Renal pelvis (tissue), 4 donors: ENCODE measurements around the gene BEST1. TPM values are rescaled to one million over a fixed set of nuclear protein-coding genes. Genes with fewer than 3 reads are reported as not detected.
"Not testable (repeated sequence)": the region's sequence is repeated elsewhere in the genome, so short reads cannot be mapped to it uniquely, and the experiment has no call there.

Source experiments
- DNase-seq: peaks from one replicate; pipeline ENCODE4 v3.0.0-alpha.2; 2013
- polyA plus RNA-seq, 3 donors: library from polyadenylated mRNA; unstranded; fragments of 120-200 nt; gene quantifications; one replicate each; pipeline ENCODE4 v1.2.1, GENCODE V29; 2013; ENCODE audit not compliant: insufficient read length in 3 of 3

The BEST1 gene
- polyA plus RNA-seq, 3 donors = 5.1 to 6.3 (median 5.3) TPM

DNA sequence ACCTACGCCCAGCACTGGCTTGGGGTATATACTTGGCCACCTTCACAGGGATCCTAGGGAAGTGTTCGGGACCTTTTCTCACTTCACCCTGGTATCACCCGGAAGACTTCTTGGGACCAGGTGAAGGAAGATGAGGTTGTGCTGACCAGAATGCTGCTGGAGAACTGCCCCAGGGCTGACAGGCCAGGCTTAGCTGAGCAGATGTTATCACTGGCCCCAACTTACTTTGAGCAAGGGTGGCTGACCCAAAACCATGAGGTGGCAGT, 12.8 kb downstream of the BEST1 start:
- no peak for DNase-seq

DNA sequence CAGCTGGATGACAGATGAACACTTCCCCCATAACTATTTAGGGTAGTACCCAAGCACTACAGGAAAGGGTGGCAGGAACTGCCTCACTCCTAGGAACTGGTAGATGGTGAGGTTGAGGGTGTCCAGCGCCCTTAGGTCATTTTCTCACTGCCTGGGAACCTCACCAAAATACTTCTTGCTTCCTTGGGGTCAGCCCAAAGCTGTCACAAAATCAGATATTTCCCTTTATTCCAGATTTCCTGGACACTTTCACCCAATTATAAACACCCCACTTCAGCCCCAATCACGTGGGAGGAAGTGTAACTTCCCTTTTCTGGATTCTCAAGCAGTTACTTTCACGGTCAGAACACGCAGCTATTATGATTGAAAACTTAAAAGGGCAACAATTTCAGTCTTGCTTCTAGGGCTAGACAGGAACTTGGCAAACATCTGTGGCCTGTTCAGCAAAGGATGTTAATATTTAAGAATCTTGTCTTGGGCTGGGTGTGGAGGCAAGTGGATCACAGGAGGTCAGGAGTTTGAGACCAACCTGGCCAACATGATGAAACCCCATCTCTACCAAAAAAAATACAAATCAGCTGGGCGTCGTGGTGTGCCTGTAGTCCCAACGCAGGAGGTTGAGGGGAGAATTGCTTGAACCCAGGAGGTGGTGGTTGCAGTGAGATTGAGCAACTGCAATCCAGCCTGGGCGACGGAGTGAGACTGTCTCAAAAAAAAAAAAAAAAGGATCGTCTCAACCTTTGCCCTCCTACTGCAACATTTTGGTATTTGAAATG, 13.3 kb downstream of the BEST1 start:
- no peak for DNase-seq

DNA sequence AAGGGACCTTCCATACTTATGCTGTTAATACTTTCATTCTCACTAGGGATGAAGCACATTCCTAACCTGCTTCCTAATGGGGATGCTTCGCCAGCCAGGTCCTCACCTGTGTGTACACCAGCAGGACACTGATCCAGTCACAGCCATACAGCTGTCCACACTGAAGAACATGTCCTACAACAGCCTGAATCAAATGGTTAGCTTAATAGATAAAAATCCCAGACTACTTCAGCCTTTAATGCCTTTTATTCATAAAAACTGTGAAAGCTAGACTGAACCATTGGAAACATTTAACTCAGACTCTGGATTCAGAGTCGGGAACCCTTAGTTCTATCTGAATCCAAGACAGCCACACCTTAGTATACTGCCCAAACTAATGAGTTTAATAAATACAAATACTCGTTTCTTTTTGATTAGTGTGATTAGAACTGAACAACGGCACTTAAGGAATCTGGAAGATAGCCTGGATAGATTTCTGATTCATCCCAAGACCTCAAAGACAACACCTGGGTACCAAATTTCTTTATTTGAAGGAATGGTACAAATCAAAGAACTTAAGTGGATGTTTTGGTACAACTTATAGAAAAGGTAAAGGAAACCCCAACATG, 14.0 kb downstream of the BEST1 start:
- DNase-seq = no peak

- not testable (repeated sequence) for DNase-seq
Observed at GRCh38 chr11:61964666-61965271, 14.6 kb downstream of the BEST1 start.

DNA sequence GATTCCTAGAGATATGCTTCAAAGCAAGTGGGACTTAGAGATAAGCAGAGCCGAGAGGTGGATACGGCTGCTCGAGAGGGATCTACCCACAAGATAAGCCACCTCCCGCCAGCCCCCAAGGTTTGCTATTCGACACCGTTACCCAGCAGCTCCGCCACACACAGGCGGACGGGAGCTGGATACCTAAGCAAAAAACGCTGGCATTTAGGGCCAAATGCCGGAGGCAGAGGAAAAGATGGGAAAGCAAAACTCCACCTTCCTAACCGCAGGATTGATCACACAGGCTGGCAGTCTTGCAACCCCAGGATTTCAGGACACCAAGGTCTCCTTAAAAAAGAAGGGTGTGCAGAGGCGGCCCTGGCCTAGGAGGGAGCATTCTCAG, 16.6 kb downstream of the BEST1 start:
- no peak for DNase-seq

GRCh38 chr11:61967116-61967923, 17.2 kb downstream of the BEST1 start, which contains the start of gene FTH1:
Gene FTH1 (minus strand): TSS chr11:61967634. CDS start chr11:61967425, 209 bp downstream.
- DNase-seq = peak; percentile 92

DNA sequence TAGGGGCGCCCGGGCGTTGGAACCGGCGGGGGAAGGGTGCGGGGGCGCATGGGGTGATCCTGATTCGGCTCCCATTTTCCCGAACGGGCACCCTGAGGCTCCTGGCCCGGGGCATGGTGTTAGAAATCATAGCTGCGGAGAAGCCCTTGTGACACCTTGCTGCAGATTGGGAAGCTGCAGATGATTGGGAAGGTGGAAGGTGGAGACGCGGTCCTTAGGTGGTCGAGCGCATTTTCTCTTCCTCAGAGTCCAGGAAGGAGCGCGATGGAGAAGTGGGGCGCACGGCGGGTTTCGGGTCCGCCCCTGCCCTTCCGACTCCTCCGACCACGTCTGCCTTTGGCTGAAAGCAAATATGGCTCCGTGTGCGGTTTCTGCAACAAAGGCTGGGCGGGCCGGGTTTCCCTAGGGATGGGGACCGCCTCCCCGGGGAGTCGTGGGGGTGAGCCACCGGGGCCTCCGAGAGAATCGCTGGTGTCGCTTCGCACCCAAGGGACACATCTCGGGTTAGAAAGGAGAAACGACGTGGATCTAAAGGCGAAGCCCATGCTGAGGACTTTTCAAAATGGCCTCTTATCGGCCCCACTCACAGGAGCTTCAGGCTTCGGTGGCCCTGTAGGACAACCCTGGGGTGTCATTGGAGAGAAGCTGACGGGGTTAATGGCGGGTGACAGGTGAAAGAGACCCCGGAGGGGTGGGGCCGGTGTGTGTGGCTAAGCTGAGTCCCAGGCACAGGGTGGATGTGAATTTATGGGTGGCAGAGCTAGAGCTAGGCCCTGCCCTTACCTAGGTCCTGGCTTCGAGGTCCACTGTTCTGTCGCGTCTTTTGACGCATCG, 18.0 kb downstream of the BEST1 start:
- DNase-seq = peak; percentile 78

- DNase-seq = no peak
Observed at GRCh38 chr11:61968758-61969390, 18.7 kb downstream of the BEST1 start.

DNA sequence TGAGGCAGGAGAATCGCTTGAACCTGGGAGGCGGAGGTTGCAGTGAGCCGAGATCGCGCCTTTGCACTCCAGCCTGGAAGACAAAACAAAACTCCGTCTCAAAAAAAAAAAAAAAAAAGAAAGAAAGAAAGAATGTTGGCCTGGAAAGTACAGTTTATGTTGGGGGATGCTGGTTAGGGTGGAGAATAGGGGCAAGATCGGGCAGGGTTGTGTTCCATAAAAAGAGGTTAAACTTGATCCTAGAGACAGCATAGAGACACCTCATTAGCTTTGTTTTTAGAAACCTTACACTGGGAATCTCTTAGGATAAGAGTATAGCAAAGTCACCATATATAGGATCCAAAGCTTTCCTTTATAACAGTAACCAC, 19.2 kb downstream of the BEST1 start:
- no peak for DNase-seq

DNA sequence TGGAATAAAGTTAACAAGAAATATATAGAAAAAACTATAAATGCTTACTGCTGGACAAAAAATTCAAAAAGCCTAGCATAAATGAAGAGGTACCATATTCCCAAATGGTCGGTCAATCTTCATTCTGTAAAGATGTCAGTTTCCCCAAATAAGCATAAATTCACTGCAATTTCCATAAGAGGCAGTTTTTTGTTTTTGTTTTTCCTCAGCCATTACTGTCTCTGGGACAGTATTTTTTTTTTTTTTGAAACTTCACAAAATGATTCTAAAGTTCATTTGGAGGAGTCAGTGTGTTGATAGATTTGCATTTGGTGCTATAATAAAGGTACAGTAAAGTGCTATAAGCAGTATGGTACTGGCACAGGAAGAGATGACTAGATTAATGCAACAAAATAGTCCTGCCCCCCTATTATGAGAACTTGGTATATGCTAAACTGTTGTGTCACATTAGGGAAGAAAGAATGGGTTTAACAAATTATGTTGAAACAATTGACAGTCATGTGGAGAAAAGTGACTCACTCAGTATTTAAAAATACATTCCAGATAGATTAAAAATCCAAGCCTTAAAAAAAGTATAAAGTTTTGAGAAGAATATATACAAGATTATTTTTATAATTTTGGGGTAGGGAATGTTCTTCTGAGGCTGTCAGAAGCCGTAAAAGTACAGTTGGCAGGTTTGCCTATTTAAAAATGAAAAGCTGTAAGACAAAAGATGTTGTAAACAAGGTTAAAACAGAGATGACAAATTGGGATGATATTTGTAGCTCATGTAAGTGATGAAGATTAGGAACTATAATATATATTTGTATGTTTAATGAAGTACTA, 19.9 kb downstream of the BEST1 start:
- no peak for DNase-seq

DNA sequence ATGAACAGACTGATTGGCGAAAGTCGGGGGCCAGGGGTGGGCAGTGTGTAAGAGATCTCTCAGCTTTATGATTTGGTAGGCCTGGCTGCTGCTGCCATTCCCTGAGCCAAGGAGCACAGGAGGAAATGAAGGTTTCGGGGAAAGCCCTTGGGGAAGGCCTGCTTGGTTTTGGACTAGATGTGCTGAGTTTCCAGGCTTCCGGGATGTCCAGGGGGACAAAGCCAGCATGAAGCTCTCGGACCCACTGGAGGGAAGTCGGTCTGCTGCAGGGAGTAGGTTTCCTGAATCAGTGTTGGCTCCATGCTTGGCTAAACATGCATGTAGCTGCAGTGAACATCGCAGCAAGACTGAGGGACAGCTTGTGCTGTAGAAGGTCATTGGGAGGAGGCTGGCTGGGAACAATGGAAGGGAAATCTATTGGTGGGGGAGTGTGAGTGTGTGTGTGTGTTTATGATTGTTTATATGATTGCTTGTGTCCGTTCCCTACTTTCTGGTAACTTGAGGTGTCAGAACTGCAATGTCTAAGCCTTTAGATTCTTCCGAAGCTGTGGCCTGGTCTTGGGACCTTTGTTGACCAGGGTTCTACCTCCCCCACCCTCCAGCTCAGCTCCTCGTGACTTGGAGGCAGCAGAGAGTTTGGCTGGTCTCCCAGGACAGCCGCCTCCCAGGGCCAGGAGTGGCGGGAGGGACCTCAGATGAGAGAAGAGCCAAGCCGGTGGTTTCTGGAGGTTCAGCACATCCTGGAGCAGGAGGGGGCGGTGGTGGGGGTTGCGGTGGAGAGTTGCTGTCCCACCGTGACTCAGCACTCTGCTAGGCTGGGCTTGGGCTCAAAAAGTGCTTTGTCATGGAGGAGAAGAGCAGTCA, 21.3 kb downstream of the BEST1 start:
- DNase-seq = peak; percentile 95

DNA sequence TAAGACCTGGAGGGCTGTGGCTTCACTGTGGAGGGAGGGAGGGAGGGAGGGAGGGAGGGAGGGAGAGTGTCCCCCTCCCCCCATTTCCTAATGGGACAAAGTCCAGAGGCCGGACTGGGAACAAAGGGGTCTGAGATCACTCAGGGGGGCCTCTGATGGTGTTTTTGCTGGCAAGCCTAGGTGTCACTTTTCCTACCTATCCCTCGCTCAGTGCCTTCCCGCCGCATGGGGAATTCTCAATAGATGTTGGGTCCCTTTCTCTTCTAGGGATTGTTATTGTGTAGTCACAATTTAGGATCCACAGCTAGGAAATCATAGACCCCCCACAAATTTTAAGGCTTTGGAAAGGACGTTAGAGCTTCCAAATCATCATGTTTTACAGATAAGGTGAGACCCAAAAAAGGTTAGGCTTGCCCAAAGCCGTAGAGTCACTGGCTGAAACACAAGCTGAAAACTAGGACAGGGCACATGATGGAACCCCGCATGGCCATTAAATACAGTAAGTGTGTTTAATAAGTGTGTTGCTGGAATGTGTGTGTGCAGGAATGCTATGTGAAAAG, 22.0 kb downstream of the BEST1 start:
- no peak for DNase-seq

DNA sequence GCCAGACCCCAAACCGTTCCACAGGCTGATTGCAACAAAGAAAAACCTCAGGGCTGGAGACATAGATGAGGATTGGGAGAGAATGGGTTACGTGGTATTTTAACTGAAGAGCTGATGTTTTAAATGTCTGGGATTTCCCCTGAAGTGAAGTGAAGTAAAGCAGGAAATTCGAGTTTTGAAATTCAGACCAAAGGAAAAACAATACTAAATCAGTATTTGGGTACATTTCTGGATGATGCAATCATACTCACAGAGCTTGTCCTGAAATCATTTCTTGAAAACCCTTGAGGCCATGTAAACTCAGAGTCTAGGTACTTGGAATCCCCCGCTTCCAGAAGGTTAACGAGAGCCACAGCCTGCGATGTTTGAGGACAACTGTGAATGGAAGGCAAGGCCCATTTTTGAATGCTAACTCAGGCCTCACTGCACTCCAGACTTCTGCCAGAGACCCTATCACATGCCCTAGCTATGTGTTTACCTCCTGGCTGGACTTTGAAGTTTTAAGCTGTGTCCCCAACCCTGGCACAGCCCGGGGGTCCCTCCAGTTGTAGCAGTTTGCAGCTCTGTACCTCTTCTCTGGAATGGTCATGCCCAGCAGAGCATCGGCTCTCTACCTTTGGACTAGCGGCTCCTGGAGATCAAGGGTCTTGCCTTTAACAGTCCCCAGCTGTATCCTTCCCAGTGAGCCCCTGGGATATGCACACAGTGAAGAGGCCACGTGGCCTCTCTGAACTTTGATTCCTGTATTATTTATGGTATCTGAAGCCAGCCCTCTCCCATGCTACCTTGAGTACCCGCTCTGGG, 22.7 kb downstream of the BEST1 start:
- DNase-seq = no peak

DNA sequence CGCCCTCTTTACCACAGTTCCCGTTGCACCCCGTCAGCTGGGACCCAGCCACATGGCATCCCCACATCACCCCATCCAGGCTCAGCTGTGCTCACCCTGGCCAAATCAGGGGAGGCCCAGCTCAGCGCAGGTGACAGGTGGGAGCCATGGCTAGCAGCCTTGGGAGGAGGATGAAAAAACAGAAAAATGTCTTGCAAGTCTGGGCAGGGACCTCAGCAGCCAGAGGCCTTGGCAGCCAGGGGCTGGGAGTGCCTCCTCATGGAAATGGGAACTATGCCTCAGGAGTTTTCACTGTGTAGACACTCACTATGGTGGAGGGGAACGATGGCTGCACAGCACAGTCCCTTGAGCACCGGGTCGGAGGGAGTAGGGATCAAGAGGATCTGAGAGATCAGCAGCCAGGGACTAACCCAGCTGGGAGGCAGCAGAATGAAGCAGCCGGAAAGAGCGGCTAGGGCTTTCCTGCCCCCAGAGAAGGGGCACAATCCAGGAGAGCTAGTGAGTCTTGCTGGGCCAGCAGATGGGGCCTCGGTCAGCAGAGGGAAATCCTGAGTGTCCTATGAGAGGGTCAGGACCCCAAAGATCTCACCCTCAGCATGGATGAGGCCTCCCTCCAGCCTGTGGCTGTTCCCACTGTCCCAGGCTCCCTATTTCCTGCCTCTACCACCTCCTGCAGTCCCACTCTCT, 23.5 kb downstream of the BEST1 start:
- no peak for DNase-seq

GRCh38 chr11:61974766-61975631, 24.8 kb downstream of the BEST1 start:
- DNase-seq = no peak

GRCh38 chr11:61975638-61976419, 25.7 kb downstream of the BEST1 start:
- DNase-seq = no peak
